ENCODE data around the gene RNASE1.
"Not testable (repeated sequence)": the region's sequence is repeated elsewhere in the genome, so short reads cannot be mapped to it uniquely, and the experiment has no call there.

The RNASE1 gene

DNA sequence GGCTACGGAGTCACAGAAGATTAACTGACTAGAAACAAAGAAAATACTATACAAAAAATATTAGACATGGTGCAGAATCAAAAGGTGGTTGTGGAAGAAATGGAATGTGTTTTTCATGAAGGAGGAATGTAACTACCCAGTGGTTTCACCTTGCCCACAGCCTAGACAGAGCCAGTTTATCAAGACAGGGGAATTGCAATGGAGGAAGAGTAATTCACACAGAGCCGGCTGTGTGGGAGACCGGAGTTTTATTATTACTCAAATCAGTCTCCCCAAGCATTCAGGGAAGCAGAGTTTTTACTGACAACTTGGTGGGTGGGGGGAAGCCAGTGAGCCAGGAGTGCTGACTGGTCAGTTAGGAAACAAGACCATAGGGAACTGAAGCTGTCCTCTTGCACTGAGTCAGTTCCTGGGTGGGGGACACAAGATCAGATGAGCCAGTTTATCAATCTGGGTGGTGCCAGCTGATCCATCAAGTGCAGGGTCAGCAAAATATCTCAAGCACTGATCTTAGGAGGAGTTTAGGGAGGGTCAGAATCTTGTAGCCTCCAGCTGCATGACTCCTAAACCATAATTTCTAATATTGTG, 19.0 kb upstream of the RNASE1 start:
- DNase-seq; H3K36me3 Mint-ChIP-seq (ENCODE audit: insufficient read depth); H3K4me3 Mint-ChIP-seq; H3K4me1 Mint-ChIP-seq (ENCODE audit: low read depth in 2 of 2); ATAC-seq (replicated peaks); H3K9me3 Mint-ChIP-seq; H3K27ac Mint-ChIP-seq: not testable (repeated sequence)
- peaks cover 36 to 41% of the 10 kb centered on the region in 2 donors for H3K27me3 Mint-ChIP-seq

DNA sequence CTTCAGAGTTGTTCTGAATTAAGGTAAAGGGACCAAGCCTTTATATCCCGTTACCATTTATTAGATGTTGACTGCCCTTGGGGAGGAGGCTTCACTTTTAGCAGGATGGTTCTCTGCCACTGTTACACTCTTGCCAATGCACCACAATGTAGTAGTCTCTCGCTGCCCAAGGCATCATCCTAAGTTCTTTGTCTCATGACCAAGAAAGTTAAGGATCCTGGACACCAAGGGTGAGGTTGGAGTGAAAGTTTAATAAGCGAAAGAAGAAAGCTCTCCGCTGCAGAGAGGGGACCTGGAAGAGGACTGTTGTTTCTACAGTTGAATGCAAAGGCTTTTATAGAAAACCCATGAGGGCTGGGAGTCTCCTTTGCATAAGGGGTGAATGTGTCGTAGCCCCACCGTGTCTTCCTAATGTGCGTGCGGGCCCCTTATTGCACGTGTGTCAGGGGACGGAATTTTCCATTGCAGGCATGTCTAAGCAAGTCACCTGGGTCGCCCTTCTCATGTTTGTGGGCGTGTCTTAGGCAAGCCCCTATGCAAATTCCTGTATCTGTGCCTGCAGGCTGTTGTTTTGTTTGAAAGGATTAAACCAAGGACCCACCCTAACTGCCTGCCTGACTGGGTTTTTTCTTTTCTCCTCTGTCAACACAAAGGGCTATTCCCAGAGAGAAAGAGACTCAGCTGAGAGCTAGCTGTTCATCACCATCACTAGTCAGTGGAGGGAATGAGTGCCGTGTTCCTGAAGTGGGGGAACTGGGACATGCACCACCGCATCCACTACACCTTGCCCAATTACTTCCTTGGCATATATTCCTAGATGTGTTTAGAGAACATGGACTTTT, 17.6 kb upstream of the RNASE1 start:
- H3K27me3 Mint-ChIP-seq, result peaks cover 36 to 44% of the 10 kb centered on the region in 2 donors
- H3K9me3 Mint-ChIP-seq, result no peaks in the 10 kb centered on the region
- no peaks in the 10 kb centered on the region for H3K36me3 Mint-ChIP-seq (ENCODE audit: insufficient read depth)
- no peak for ATAC-seq (replicated peaks)
- H3K27ac Mint-ChIP-seq, result no peak overlapping the region
- DNase-seq, result no peak
- H3K4me3 Mint-ChIP-seq, result no peak overlapping the region
- H3K4me1 Mint-ChIP-seq (ENCODE audit: low read depth in 2 of 2), result peaks cover 0 to 4% of the 10 kb centered on the region in 2 donors

DNA sequence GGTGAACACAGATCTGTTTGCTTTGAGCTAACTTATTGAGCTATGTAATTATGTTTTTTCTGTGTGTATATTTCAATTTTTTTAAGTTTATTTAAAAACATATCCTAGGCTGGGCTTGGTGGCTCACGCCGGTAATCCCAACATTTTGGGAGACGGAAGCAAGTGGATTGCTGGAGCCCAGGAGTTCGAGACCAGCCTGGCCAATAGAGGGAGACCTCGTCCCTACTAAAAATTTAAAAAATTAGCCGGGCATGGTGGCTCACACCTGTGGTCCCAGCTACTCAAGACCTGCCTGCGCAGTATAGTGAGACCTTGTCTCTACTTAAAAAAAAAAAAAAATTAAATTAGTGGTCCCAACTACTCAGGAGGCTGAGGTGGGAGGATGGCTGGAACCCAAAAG, 16.2 kb upstream of the RNASE1 start:
- H3K9me3 Mint-ChIP-seq, result no peaks in the 10 kb centered on the region
- H3K36me3 Mint-ChIP-seq (ENCODE audit: insufficient read depth), result no peaks in the 10 kb centered on the region
- DNase-seq (no peak), ATAC-seq (replicated peaks) (no peak)
- H3K27ac Mint-ChIP-seq, result no peak overlapping the region
- H3K27me3 Mint-ChIP-seq, result peaks cover 35 to 42% of the 10 kb centered on the region in 2 donors
- no peak overlapping the region for H3K4me3 Mint-ChIP-seq
- H3K4me1 Mint-ChIP-seq (ENCODE audit: low read depth in 2 of 2), result peaks cover 0 to 4% of the 10 kb centered on the region in 2 donors

DNA sequence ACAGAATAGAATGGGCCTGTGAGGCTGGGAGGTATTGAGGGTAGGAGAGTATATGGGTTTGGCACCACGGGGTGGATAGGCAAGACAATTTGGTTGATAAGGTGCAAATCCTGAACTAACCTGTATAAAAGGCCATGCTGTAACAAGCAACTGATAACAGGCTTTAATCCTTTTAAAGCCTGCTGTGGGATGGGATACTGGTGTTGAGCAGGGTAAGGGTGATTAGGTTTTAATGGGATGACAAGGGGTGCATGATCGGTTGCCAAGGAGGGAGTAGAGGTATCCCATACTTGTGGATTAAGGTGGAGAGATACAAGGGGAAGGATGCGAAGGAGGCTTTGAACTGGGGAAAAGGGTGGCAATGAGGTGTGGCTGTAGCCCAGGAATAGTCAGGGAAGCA, 13.3 kb upstream of the RNASE1 start:
- H3K4me3 Mint-ChIP-seq; H3K4me1 Mint-ChIP-seq (ENCODE audit: low read depth in 2 of 2); H3K36me3 Mint-ChIP-seq (ENCODE audit: insufficient read depth); H3K9me3 Mint-ChIP-seq; DNase-seq; ATAC-seq (replicated peaks); H3K27ac Mint-ChIP-seq: not testable (repeated sequence)
- peaks cover 10 to 17% of the 10 kb centered on the region in 2 donors for H3K27me3 Mint-ChIP-seq

DNA sequence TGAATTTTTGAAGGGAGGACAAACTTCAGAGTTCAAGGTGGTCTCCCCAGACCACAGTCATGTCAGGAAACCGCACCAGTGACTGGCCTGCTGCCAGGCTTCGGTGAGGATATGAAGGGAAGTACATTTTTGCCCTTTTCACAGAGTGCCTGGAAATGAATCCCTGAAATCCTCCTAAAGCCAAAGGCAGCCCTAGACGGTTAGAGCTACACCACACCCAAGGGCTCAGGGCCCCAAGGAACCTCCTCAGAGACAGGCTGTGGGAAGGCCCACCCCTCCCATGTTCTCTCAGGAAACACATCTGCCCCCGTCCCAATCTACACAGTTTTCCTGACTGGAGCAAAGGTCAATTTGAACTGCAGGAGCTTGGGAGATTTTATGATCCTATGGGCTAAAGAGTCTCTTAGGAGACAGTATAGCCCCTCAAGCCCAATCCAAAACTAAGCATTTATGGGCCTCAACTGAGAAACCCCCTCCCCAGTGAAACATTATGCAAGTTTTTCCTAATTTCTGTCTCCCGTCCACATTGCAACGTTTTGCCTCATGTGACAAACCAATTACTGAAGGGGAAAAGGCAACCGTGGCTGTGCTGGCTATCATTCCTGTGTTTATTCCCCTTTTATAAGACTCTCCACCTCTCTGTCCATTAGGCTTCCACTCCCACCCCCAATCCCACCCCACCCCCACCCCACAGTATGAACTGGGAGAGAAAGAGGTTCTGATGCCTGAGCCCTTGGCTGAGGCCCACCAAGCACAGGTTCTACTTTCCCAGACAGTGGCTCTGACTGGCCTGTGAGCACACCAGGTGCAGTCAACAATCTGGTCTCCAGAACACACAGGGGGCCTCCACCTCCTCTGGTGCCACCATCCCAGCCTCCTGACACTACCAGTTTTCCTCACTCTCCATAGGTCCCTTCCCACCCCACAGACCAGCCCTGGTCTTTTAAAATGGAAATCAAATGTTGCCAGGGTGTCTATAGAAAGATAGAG, 9.6 kb upstream of the RNASE1 start:
- H3K4me3 Mint-ChIP-seq, result no peak overlapping the region
- H3K27ac Mint-ChIP-seq, result no peak overlapping the region
- no peak for DNase-seq
- ATAC-seq (replicated peaks), result no peak
- H3K36me3 Mint-ChIP-seq (ENCODE audit: insufficient read depth), result no peaks in the 10 kb centered on the region
- H3K27me3 Mint-ChIP-seq, result peaks cover 11 to 17% of the 10 kb centered on the region in 2 donors
- H3K9me3 Mint-ChIP-seq, result no peaks in the 10 kb centered on the region
- H3K4me1 Mint-ChIP-seq (ENCODE audit: low read depth in 2 of 2), result peaks cover 0 to 4% of the 10 kb centered on the region in 2 donors

DNA sequence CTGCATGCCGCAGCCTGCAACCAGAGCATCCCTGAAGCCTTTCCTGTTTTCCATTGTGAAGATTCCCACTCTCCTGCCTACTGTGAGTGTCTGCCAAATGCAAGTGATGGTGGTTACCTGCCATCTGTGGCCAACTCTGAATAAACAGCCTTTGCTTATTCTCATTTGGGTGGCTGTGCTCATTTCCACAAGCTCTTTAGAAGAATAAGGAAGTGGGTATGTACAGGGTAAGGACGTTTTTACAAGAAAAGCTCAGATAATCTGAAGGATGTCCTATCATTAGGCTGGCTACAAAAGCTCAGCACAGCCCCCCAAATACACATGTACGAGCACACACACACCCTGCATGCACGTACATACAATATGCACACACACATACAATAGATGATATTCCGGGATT, 7.3 kb upstream of the RNASE1 start:
- H3K27ac Mint-ChIP-seq, result no peak overlapping the region
- no peak for DNase-seq
- H3K4me1 Mint-ChIP-seq (ENCODE audit: low read depth in 2 of 2), result no peaks in the 10 kb centered on the region
- H3K36me3 Mint-ChIP-seq (ENCODE audit: insufficient read depth), result no peaks in the 10 kb centered on the region
- no peak overlapping the region for H3K4me3 Mint-ChIP-seq
- H3K9me3 Mint-ChIP-seq, result no peaks in the 10 kb centered on the region
- H3K27me3 Mint-ChIP-seq, result peaks cover 30 to 34% of the 10 kb centered on the region in 2 donors
- ATAC-seq (replicated peaks), result no peak

DNA sequence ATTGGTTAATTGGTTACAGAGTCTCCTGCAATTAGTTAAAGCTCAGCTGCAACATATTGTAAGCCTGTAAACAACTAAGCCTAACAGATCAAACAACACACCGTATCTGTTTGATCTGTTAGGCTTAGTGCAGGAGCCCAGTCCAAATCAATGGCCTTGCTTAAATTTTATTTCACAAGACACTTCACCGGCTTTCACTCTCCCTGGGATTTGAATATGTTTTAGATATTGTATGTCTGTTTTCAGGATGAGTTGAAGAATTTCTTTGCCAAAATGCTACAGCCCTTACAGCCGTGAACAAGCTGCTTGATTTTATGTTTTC, 5.5 kb upstream of the RNASE1 start:
- H3K27ac Mint-ChIP-seq, result no peak overlapping the region
- no peak overlapping the region for H3K4me3 Mint-ChIP-seq
- ATAC-seq (replicated peaks) (no peak), DNase-seq (no peak)
- no peaks in the 10 kb centered on the region for H3K36me3 Mint-ChIP-seq (ENCODE audit: insufficient read depth)
- no peaks in the 10 kb centered on the region for H3K9me3 Mint-ChIP-seq
- peaks cover 31 to 38% of the 10 kb centered on the region in 2 donors for H3K27me3 Mint-ChIP-seq
- no peaks in the 10 kb centered on the region for H3K4me1 Mint-ChIP-seq (ENCODE audit: low read depth in 2 of 2)

DNA sequence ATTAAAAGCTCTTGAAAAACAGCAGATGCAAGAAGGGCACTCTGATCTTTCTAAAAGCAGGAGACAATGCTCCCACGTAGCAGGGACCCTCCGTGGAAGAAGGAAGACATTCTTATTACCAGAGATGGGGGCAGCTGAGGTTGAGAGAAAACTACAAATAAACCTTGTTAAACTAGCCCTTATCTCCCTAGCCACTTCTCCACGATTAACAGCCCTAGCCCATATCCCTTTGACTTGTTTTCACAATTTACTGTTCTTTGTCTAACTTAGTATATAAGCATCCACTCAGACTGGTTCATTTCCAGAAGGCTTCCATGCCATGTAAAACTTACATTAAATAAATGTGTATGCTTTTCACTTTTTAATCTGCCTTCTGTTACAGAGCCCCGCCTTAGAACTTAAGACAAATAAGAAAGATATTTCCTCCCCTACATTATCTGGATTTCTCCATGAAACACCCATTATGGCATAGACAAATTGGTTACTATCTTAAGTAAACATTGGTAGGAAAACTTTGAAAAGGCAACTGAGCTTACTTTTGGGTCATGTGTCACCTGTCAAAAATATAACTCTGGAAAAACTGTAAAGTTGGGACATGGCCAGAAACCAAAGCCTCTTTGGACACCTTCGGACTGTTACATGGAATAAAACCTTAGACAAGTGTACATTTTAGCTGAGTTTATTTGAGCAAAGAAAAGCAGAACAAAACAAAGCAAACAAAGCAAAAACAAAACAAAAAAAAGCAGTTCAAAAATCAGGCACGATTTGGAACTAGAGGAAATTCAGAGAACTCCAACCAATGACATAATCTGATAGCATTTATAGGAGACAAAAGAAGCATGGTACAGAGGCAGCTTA, 4.9 kb upstream of the RNASE1 start:
- no peak for ATAC-seq (replicated peaks)
- Mint-ChIP-seq H3K27me3 (peaks cover 32 to 40% of the 10 kb centered on the region in 2 donors), H3K27ac (no peak overlapping the region)

DNA sequence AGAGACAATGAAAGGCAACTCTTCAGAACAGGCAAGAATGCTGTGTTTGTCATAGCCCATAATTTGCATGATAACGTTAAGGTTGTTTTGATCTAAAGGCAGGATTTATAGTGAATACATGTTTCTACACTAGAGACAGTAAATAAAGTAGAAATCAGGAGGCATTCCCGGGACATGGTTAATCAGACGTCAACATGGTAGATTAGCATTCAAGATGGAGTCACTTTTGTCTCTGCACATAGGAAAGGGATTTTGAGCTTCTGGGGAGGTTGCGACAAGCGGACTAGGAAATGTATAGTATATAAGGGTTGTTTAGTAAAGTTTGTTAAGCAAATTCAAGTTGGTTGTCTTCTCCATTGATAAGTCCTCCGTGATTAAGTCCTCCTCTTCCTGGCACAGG, 2.8 kb upstream of the RNASE1 start:
- H3K27me3 Mint-ChIP-seq, result peaks cover 41 to 61% of the 10 kb centered on the region in 2 donors
- H3K4me1 Mint-ChIP-seq (ENCODE audit: low read depth in 2 of 2), result peaks cover 0 to 7% of the 10 kb centered on the region in 2 donors
- H3K4me3 Mint-ChIP-seq, result no peak overlapping the region
- no peaks in the 10 kb centered on the region for H3K36me3 Mint-ChIP-seq (ENCODE audit: insufficient read depth)
- DNase-seq, result no peak
- H3K9me3 Mint-ChIP-seq, result no peaks in the 10 kb centered on the region
- no peak overlapping the region for H3K27ac Mint-ChIP-seq
- no peak for ATAC-seq (replicated peaks)

More for the DNA sequence above, 4.9 kb upstream of the RNASE1 start:
- no peak overlapping the region for H3K4me3 Mint-ChIP-seq
- H3K4me1 Mint-ChIP-seq (ENCODE audit: low read depth in 2 of 2), result no peaks in the 10 kb centered on the region
- H3K36me3 Mint-ChIP-seq (ENCODE audit: insufficient read depth), result no peaks in the 10 kb centered on the region
- no peaks in the 10 kb centered on the region for H3K9me3 Mint-ChIP-seq
- no peak for DNase-seq

DNA sequence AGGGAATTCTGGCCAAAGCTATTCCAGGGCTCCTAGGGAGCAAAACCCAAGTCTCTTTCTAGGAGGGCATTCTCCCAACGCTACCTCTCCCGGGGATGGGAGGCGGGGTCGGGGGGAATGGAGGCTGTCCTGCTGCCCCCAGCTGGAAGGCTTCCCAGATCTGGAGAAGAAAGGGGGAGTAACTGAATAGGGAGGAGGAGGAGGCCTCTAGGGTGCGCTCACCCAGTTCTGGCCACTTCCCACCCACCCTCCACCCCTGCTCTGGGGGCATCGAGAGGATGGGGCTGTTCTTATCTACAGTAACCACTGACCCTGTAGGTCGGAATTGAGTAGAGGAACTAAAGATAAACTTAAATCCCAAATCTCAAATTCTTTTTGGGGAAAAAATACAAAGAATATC, 579 bp upstream of the RNASE1 start:
- DNase-seq (no peak), ATAC-seq (replicated peaks) (no peak)
- Mint-ChIP-seq H3K9me3 (no peaks in the 10 kb centered on the region), H3K4me3 (no peak overlapping the region), H3K4me1 (ENCODE audit: low read depth in 2 of 2) (peaks cover 0 to 7% of the 10 kb centered on the region in 2 donors), H3K36me3 (ENCODE audit: insufficient read depth) (peaks cover 4% of the 10 kb centered on the region), H3K27me3 (peaks cover 41 to 60% of the 10 kb centered on the region in 2 donors), H3K27ac (no peak overlapping the region)

DNA sequence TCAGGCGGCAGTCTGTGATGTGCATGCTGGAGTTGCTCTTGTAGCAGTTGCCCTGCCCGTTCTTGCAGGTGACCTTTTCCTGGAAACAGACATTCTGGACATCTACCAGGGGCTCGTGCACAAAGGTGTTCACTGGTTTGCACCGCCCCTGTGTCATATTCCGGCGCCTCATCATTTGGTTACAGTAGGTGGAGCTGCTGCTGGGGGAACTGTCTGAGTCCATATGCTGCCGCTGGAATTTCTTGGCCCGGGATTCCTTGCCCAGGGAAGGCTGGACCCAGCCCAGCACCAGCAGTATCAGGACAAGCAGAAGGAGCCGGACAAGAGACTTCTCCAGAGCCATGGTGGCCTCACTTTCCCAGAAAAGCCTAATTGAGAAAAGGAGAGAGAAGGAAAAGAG, 918 bp downstream of the RNASE1 start:
- H3K9me3 Mint-ChIP-seq, result no peaks in the 10 kb centered on the region
- ATAC-seq (replicated peaks) (no peak), DNase-seq (no peak)
- H3K4me3 Mint-ChIP-seq, result no peak overlapping the region
- peaks cover 4% of the 10 kb centered on the region for H3K36me3 Mint-ChIP-seq (ENCODE audit: insufficient read depth)
- peaks cover 0 to 7% of the 10 kb centered on the region in 2 donors for H3K4me1 Mint-ChIP-seq (ENCODE audit: low read depth in 2 of 2)
- H3K27ac Mint-ChIP-seq, result no peak overlapping the region
- H3K27me3 Mint-ChIP-seq, result peaks cover 30 to 62% of the 10 kb centered on the region in 2 donors

DNA sequence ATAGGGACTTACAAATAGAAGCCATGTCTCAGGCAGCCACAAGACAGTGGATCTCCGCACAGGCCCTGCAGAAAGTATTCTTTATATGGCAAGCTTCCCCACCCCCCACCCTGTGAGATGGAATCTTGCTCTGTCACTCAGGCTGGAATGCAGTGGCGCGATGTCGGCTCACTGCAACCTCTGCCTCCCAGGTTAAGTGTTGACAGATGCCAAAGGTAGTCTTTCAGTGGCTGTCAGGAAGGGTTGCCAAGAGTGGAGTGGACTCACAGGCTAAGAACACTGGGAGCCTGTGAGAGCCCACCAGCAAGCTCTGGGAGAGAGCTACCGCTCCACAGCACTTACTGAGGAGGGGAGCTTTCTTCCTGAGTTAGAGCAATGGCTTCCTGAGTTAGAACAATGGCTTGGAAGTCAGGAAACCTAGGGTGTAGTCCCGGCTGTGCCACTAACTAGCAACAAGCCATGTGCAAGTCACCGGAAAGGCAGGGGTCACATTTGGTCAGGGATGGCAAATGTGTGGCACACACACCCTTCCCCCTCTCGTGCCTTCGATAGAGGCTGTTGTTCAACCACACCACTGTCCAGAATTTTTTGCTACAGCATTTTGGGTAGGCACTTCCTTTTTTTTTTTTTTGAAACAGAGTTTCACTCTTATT, 2.6 kb downstream of the RNASE1 start:
- ATAC-seq (replicated peaks) (no peak), DNase-seq (no peak)
- no peak overlapping the region for H3K27ac Mint-ChIP-seq
- H3K4me3 Mint-ChIP-seq, result no peak overlapping the region
- peaks cover 4% of the 10 kb centered on the region for H3K36me3 Mint-ChIP-seq (ENCODE audit: insufficient read depth)
- peaks cover 15 to 45% of the 10 kb centered on the region in 2 donors for H3K27me3 Mint-ChIP-seq
- H3K9me3 Mint-ChIP-seq, result no peaks in the 10 kb centered on the region
- H3K4me1 Mint-ChIP-seq (ENCODE audit: low read depth in 2 of 2), result peaks cover 0 to 7% of the 10 kb centered on the region in 2 donors
